NCI-H345 (cell line): ENCODE measurements around the gene AEBP2.

Experiments used
- DNase-seq: peaks from one replicate; lab custom pipeline; 2025; lab: John Stamatoyannopoulos, UW

Gene AEBP2

DNA sequence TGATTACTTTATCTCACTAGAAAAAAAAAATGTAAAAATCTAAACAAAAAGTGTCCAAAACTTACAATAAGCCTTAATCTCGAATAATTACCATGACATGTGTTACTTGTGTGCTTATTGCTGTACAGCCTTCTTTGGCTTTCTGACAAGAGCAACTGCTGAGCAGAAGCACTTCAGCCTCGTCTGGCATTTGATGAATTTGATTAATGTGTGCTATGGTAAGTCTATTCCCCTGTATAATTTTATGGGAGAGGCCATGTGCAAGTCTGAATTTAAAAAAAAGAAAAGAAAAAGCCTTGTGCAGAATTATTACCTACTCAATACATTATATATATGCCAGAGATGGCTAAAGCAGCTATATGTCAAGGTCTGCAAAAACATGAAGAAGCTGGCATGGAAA is 113.9 kb downstream of the AEBP2 start:
- peak; percentile 2 for DNase-seq

DNA sequence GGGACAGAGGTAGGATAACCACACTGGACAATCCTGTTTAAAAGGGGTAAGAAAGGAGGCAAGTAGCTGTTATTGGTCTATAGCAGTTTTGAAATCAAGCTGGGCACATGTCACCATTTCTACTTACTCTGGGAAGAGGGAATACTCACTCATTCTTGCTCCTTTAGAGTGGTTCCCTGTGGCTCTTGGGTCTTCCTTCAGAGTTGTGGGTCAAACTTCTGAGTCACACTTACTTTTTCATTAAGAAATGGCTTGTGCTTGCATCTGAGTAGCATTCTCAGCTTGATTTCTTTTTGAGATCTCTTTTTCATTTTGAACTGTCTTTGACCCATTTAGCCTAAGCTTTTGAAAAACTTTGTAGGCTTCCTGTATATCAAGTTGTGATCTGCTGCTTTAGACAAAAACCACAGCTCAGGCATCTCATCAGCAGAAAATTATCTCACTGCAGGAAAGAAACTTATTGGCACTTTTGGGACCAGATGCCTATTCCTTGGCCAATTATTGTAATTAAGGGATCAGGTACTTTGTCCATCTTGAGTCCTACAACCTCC is 122.2 kb downstream of the AEBP2 start:
- DNase-seq = no peak
